MM.1S (cell line): Measurements from ENCODE around the gene ZNF827.

ENCODE experiments used
- DNase-seq: peaks from one replicate; pipeline ENCODE4 v3.0.0-alpha.2; 2015
- H2AFZ ChIP-seq: fragments of 300-600 bp; sonication (generic); 2 replicates; pipeline ENCODE4 v1.6.0; 2016; ENCODE audit warnings: antibody characterized with exemption, low read length
- H3F3A ChIP-seq: fragments of 300-600 bp; sonication (generic); 2 replicates; pipeline ENCODE4 v1.6.1; 2016; ENCODE audit warnings: mild to moderate bottlenecking, antibody characterized with exemption, low read length, moderate library complexity, mixed read lengths; ENCODE audit not compliant: insufficient read depth
- H3K27ac ChIP-seq: fragments of 300-600 bp; sonication (generic); 2 replicates; pipeline ENCODE4 v1.5.1; 2016; ENCODE audit warnings: mild to moderate bottlenecking, low read length
- H3K27me3 ChIP-seq: fragments of 300-600 bp; sonication (generic); replicated peaks from 2 replicates; pipeline ENCODE4 v1.6.0; 2016; ENCODE audit warnings: low read length; ENCODE audit not compliant: insufficient read depth
- H3K36me3 ChIP-seq: fragments of 300-600 bp; sonication (generic); replicated peaks from 2 replicates; pipeline ENCODE4 v1.6.1; 2016; ENCODE audit warnings: mild to moderate bottlenecking, low read length, mixed read lengths; ENCODE audit not compliant: insufficient read depth
- H3K4me1 ChIP-seq: fragments of 300-600 bp; sonication (generic); 2 replicates; pipeline ENCODE4 v1.6.1; 2016; ENCODE audit warnings: low read length, mixed read lengths
- H3K4me2 ChIP-seq: fragments of 300-600 bp; sonication (generic); 2 replicates; pipeline ENCODE4 v1.6.0; 2016; ENCODE audit warnings: low read depth, low read length
- H3K4me3 ChIP-seq: fragments of 300-600 bp; sonication (generic); 2 replicates; pipeline ENCODE4 v1.5.1; 2016; ENCODE audit warnings: low read length, mixed read lengths
- H3K79me2 ChIP-seq: fragments of 300-600 bp; sonication (generic); 2 replicates; pipeline ENCODE4 v1.6.1; 2016; ENCODE audit warnings: mixed run types, low read length, mixed read lengths
- H3K9ac ChIP-seq: fragments of 300-600 bp; sonication (generic); 2 replicates; pipeline ENCODE4 v1.6.1; 2016; ENCODE audit warnings: low read length, mixed read lengths
- H3K9me2 ChIP-seq: fragments of 300-600 bp; sonication (generic); replicated peaks from 2 replicates; pipeline ENCODE4 v1.6.1; 2016; ENCODE audit warnings: mild to moderate bottlenecking, low read length, mixed read lengths; ENCODE audit not compliant: insufficient read depth
- H3K9me3 ChIP-seq: fragments of 300-600 bp; sonication (generic); replicated peaks from 2 replicates; pipeline ENCODE4 v1.6.1; 2016; ENCODE audit warnings: mild to moderate bottlenecking, low read length, mixed read lengths; ENCODE audit not compliant: insufficient read depth
- H4K20me1 ChIP-seq: fragments of 300-600 bp; sonication (generic); 2 replicates; pipeline ENCODE4 v1.6.1; 2016; ENCODE audit warnings: mild to moderate bottlenecking, low read length, moderate library complexity, mixed read lengths; ENCODE audit not compliant: insufficient read depth
- EZH2 ChIP-seq: fragments of 300-600 bp; sonication (generic); optimal IDR thresholded peaks from 2 replicates; pipeline ENCODE3; 2017; ENCODE audit warnings: low read depth, mild to moderate bottlenecking, antibody characterized with exemption, low read length, mixed read lengths
- EZH2phosphoT487 ChIP-seq: fragments of 300-600 bp; sonication (generic); IDR thresholded peaks from 2 replicates; pipeline ENCODE4 v1.6.1; 2018; ENCODE audit warnings: antibody characterized with exemption, low read length
- TF ChIP-seq, protein P1 (sequence below): fragments of 300-600 bp; sonication (generic); IDR thresholded peaks from 2 replicates; pipeline ENCODE4 v1.5.1; 2016; ENCODE audit warnings: antibody characterized with exemption, low read length, mixed read lengths

The ZNF827 gene

DNA sequence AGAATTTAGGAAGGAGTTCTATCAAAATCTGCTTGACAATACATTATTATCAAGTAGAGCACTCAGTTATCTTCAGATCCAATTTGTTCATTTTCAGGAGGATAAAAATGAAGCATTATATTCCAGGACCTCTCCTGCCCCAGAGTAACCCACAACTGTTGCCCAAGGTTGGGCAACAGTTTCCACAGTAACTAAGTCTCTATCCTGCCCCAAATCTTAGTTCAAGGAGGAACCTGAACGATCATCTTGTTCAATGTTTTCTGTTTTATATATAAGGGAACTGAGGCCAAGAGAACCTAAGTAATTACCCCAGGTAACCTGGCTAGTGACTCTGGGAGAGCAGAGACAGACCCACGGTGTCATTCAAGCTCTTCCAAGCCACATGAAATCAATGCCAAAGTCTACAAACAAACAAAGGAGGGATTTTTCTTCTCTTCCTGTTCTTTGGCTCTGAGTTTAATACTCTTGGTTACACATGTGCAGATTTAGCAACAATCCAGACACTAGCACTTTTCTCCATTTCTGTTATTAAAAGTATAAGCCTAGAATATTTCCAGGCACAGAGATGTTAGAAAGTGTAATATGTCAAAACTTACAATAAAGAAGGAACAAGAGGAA is 153.1 kb downstream of the ZNF827 start:
- no peak overlapping the region for H3K4me2 ChIP-seq
- H3K79me2 ChIP-seq, result no peaks in the 10 kb centered on the region
- H3K27me3 ChIP-seq, result no peaks in the 10 kb centered on the region
- no peak overlapping the region for H2AFZ ChIP-seq
- H4K20me1 ChIP-seq, result no peaks in the 10 kb centered on the region
- TF ChIP-seq EZH2phosphoT487 (no peak), EZH2 (no peak)
- TF ChIP-seq, protein P1, sequence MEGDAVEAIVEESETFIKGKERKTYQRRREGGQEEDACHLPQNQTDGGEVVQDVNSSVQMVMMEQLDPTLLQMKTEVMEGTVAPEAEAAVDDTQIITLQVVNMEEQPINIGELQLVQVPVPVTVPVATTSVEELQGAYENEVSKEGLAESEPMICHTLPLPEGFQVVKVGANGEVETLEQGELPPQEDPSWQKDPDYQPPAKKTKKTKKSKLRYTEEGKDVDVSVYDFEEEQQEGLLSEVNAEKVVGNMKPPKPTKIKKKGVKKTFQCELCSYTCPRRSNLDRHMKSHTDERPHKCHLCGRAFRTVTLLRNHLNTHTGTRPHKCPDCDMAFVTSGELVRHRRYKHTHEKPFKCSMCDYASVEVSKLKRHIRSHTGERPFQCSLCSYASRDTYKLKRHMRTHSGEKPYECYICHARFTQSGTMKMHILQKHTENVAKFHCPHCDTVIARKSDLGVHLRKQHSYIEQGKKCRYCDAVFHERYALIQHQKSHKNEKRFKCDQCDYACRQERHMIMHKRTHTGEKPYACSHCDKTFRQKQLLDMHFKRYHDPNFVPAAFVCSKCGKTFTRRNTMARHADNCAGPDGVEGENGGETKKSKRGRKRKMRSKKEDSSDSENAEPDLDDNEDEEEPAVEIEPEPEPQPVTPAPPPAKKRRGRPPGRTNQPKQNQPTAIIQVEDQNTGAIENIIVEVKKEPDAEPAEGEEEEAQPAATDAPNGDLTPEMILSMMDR, result no peak
- no peak overlapping the region for H3K9ac ChIP-seq
- no peaks in the 10 kb centered on the region for H3K9me2 ChIP-seq
- H3F3A ChIP-seq, result no peaks in the 10 kb centered on the region
- no peak overlapping the region for H3K27ac ChIP-seq
- no peak overlapping the region for H3K4me3 ChIP-seq
- H3K9me3 ChIP-seq, result no peaks in the 10 kb centered on the region
- no peak for DNase-seq
- H3K36me3 ChIP-seq, result no peaks in the 10 kb centered on the region
- H3K4me1 ChIP-seq, result no peaks in the 10 kb centered on the region

DNA sequence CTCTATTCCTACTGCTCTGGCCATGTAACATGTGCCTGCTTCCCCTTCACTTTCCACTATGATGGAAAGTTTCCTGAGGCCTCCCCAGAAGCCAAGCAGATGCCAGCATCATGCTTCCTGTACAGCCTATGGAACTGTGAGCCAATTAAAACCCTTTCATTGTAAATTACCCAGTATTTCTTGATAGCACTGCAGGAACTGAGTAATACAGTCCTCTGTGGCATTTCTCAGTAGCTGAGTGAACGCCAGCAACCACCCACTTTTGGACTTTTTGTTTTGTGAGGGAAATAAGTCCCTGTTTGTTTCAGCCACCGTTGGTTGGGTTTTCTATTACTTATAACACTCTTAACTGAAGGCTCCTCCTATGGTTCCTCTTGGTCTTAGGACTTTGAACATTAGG is 154.6 kb downstream of the ZNF827 start:
- Histone ChIP-seq H2AFZ (no peak overlapping the region), H3K4me2 (no peak overlapping the region), H3K36me3 (no peaks in the 10 kb centered on the region), H4K20me1 (no peaks in the 10 kb centered on the region), H3K9ac (no peak overlapping the region), H3K4me3 (no peak overlapping the region), H3F3A (no peaks in the 10 kb centered on the region), H3K27me3 (no peaks in the 10 kb centered on the region), H3K9me3 (no peaks in the 10 kb centered on the region), H3K4me1 (no peaks in the 10 kb centered on the region), H3K27ac (no peak overlapping the region), H3K79me2 (no peaks in the 10 kb centered on the region), H3K9me2 (no peaks in the 10 kb centered on the region)
- no peak for TF ChIP-seq EZH2phosphoT487
- TF ChIP-seq, protein P1, result no peak
- TF ChIP-seq EZH2, result no peak
- DNase-seq, result no peak

DNA sequence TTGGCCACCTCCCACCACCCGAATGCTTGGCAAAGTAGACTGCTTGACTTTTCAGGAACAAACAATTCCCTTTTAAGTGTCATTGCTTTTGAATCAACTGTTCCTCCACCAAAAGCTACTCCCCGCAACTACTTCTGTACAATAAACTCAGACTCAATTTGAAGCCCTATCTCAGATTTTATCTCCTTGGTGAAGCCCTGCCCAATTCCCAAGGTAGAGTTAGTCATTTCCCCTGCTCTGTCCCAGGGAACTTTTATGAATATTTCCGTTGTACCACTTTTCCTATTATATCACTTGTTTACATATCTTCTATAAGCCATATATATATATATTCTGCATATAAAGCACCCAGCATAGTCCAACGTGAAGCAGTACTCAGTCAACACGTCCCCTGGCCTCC is 155.9 kb downstream of the ZNF827 start:
- Histone ChIP-seq H4K20me1 (no peaks in the 10 kb centered on the region), H3K9ac (no peak overlapping the region), H3K9me3 (no peaks in the 10 kb centered on the region), H3K79me2 (no peaks in the 10 kb centered on the region), H2AFZ (no peak overlapping the region), H3K27me3 (no peaks in the 10 kb centered on the region), H3K9me2 (no peaks in the 10 kb centered on the region), H3K4me1 (no peaks in the 10 kb centered on the region), H3K4me3 (no peak overlapping the region), H3F3A (no peaks in the 10 kb centered on the region), H3K36me3 (no peaks in the 10 kb centered on the region), H3K4me2 (no peak overlapping the region), H3K27ac (no peak overlapping the region)
- no peak for DNase-seq
- TF ChIP-seq EZH2phosphoT487, result no peak
- TF ChIP-seq, protein P1, result no peak
- no peak for TF ChIP-seq EZH2
